NCI-H2081 treated with DMSO at 0.1 percent for 48 hours (cell line): ENCODE results near the gene CCDC127.

ENCODE experiments used
- DNase-seq: peaks from one replicate; lab custom pipeline; 2025; lab: John Stamatoyannopoulos, UW

Gene CCDC127

DNA sequence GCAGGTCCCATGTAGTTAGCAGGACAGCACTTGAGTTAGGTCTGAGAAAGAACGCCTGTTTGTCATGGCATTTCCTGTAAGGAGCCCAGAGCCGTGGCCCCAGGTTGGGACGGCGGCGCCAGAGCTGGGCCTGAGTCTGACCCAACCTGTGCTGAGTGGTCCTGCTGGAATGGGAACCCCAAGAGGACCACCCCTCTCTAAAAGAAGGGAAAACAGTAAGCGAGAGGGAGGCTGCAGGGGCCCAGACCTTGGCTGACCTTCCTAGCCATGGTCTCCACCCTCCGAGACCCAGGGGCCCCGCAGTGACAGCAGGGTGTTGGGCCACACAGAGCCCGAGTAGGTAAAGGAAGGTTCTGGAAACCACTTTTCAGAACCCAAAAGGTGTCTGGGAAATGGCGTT is 28.5 kb downstream of the CCDC127 start:
- no peak for DNase-seq

DNA sequence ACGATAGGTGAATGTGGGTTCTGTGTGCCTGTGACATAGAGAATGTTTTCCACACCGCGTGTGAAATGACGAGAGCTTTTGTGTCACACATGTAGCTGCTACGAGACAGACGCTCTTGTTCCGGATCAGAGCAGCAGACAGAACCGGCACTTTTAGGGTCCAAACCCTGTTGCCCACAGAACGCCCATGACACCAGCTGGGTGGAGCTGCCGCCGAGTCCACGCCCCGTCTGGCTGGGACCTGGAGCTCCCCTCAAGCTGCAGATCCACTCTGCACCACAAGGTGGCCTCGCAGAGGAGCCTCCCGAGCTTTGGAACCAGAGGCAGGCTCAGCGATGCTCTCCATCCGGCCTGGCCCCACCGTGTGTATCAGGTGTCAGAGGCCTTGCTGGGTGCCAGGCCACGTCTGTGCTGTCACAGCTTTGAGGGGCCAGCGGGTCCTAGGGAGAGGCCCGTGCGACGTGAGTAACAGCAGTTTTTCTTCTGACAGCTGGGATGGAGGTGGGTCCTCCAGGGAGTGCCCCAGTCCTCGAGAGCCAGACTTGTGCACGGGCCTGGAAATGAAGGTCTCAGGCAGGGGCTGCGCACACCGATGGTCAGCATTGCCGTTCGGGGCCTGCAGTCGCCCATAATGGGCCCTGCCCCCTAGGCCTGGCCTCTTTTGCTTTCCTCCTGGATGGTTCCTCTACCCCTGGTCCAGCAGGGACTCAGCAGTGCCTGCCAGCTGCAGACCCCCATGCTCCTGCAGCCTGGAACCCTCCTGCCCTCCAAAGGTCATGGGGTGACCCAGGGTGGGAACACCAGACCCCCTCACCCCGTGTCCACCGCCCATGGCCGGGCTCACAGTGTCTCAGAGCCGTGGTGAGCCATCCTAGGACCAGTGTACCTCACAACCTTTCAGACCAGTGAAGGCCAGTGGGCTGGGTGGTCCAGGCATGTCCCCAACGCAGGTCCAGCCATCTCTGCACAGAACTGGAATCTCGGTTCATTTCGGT is 29.2 kb downstream of the CCDC127 start:
- peak; percentile 86 for DNase-seq

DNA sequence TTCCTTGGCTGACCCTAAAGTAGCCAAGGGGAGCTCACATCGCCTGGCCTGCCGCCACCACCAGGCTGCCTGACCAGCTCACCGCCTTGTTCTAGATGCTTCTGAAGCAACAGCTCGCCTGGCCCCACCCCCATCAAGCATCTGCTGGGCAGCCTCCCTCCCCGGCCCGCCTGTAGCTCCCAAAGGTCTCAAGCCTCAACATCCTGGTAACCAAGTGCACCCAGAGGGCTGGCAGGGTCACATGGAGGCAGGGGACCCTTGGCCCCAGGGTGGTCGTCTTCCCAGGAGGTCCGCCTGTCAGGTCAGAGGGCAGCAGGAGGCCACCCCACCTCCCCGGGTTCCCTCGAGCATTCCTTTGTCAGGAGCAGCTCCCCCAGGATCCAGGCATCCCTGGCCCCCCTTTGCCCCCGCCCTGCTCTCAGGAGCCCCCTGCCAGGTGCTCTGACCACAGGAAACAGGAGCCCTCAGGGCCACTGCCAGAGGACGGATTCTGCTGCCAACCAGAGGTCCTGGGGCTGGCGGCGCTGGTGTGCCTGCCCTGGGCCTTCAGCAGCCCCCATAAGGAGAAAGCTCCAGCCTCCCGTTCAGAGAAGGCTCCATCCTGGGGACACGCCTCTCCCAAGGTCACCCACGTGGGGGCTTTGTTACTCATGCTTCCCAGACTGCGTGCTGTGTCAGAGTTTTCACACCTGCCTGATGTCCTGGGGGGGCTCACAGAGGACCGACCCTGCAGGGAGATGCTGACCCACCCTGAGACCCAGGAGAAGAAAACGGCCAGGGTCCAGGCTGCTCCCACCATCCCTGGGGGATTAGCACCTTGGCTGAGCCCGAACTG is 30.1 kb downstream of the CCDC127 start:
- DNase-seq, result no peak

DNA sequence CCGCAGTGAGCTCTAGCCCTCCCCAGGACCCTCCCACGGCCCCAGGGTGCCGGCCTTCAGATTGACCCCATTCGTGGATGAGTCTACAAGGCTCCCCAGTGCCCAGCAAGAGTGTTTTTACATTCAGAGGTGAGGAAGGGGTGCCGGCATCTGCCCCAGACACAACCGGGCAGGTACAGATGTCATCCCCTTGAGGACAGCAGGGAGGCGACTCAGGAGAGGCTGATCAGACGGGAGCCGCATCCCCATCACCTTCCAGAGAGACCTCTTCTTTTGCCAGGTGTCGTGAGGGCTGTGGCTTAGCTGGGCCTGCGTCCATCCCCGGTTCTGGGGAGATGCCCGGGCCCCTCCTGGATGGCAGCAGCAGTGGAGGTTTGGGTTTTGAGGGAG is 30.9 kb downstream of the CCDC127 start:
- no peak for DNase-seq

DNA sequence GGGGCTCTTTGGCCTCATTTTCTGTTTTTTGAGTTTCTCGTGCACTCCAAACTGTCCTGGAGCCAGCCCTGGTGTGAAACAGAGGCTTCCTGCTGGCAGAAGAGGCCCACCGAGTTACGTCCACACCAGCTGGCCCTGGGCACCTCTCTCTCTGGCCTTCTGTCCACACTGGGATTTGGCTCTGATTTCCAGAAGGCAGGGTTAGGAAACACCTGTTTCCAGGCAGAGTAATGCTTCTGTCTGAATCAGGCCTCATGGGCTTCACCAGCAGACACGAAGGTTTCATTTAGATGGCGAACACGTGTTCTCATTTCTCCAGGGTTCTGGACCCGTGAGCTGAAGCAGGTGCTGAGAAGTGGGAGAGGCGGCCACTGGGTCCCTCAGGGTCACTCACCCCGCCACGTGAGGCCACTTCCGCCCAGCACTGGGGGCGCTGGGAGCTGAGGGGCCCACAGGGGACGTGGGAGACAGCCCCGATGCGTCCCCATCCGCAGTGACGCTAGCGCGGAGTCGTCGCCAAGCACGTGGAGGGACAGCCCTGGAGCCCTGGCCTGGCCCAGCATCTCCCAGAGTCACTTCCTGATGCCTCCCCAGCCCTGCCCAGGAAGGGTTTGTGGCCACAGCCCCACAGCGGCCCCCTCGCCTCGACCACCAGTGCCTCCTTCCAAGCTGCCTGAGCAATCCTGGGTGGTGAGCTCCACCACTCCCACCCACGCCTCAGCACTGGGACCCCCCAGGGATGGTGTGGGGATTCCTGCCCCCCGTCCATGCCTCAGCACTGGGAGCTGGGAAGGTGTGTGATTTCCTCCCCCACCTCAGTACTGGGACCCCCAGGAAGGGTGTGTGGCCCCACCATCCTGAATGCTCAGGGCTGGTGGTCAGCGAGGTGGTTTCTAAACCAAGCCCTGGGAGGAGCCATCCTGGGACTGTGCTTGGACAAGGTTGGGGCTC is 31.6 kb downstream of the CCDC127 start:
- no peak for DNase-seq

DNA sequence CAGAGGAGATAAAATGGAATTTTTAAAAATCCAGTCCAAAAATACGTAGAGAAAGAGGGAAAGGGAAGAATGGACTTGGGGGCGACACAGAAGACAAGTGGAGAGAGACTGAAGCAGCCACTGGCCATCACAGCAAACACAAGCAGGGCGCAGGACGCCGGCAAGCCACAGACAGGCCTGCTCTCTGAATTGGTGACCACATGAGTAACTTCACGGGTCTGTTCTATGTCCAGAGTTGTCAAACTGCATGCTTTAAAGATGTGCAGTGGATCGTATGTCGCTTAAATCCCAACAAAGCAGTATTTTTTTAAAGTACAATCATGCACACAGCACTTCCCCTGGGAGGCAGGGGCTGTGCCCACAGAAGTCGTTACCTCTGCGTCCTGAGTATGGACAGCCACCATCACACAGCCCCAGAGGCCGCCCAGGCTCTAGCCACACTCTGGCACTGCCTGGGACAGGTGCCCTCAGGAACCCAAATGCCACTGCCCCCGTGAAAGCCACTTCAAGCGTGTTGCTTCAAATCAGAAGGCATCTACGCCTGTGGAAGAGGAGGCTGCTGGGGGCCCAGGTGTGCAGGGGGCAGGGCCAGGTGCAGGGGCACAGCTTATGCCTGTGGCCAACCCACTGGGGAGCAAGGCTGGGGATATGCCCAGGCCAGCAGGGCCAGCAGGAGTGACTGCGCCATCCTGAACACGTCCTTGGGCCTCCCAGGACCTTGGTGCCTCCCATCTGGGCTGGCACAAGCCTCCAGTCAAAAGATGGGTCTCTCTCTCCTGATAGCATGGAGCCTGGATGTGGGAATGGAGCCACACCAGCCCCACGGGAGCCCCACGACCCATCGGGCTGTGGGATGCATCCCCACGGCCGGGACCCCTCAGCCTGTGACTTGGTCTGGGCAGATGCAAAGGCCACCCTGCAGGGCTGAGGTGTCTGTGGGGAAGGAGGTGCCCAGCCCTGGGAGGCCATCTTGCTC is 32.6 kb downstream of the CCDC127 start:
- no peak for DNase-seq

DNA sequence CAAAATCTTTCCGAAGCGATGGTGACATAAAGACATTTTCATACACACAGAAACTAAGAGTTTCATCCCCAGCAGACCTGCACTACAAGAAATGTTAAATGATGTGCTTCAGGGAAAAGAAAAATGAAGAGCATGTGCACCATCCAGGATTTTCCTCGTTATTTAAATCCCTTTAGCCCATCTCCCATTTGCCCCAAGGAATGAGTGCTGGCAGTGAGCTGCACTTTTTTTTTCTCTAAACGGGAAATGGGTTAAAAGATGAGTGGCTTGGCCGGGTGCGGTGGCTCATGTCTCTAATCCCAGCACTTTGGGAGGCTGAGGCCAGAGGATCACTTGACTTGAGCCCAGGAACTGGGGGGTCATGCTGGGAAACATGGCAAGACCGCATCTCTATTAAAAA is 33.5 kb downstream of the CCDC127 start:
- DNase-seq, result no peak

DNA sequence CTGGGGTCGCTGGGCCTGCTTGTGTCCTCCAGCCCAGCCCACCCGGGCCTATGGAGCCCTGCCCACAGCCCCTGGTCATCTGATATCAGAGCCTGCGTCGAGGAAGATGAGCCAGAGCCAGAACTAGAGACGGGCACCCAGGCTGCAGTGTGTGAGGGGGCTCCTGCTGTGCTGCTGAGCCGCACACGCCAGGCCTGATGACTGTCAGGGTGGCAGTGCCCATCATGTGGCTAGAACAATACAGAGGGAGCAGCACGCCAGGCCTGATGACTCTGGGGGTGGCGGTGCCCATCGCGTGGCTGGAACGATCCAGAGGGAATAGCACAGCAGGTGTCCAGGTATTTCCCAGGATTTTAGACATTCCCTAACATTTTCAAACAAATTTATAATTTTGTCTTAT is 35.8 kb downstream of the CCDC127 start:
- no peak for DNase-seq

DNA sequence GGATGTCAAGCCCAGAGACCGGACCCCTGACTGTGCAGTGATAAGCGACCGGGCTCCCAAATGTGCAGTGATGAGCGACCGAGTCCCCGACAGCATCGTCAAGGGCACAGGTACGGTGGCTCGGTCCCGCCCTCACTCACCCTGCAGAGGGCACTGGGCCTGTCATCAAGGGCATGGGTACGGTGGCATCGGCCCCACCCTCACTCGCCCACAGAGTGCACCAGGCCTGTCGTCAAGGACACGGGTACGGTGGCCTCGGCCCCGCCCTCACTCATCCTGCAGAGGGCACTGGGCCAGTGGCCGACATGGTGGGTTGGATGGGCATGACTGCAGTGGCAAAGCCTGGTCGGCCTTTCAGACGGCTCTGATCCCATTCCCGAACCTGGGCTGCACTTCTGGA is 36.4 kb downstream of the CCDC127 start:
- DNase-seq, result no peak

DNA sequence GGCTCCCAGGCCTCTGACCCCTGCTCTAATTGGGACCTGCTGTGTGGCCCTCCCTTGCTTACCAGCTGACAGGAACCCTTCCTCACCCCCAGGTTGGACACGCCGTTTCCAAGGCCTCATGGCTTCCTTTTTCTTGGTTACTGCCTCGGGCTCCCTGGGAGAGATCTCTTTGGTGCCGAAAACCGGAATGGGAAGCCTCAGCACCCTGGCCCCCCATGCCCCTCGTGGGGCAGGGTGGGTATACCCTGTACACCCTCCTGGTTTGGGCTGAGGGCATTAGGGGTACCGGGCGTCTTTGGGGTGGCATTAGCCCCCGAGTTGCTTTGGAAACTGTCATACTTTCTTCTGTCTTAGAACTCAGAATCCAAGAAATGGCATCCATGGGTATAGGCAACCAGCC is 36.8 kb downstream of the CCDC127 start:
- DNase-seq, result no peak

DNA sequence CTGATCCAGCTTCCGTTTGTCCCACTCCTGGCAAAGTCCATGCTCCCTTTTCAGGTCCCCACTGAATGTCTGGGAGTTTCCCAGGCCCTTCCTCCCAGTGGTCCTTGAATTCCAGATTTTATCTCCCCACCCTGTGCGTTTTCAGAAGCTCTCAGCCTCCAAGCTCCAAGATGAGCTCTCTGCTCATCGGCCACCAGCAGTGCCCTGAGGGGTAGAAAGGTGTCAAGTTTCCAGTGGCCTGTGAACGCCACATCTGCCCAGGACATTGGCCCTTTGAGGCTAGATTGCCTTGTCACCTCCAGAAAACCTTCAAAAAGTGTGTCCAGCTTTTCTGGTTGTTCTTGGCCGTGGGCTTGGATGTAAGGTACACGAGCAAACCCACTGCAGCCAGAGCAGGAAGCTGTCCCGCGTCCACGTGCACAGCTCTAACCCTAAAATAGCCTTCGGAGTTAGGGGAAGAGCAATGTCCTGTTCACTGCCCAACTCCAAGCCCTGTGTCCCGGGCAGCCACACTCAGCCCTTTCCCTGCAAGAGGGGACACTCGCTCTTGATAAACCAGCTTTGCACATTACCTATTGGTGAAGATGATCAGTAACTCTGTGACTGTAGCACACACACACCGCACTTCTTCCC is 37.6 kb downstream of the CCDC127 start:
- DNase-seq, result no peak

DNA sequence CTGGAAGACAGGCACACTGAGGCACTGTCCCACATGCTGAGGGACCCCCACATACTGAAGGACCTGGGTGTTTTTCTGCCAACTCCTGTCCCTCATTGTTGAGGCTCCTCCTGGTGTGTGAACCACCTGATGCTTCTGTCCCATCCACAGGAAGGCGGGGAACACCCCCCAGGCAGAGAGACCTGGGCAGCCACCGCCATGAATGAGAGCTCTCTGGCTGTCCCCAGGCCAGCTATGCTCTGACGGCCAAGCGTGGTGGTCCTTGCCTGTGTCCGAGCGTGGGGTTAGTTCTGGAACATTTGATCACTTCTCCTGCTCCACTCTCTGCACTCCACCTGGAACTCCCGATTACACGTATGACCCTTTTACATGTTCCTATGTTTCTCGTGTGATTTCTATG is 38.6 kb downstream of the CCDC127 start:
- DNase-seq, result no peak

DNA sequence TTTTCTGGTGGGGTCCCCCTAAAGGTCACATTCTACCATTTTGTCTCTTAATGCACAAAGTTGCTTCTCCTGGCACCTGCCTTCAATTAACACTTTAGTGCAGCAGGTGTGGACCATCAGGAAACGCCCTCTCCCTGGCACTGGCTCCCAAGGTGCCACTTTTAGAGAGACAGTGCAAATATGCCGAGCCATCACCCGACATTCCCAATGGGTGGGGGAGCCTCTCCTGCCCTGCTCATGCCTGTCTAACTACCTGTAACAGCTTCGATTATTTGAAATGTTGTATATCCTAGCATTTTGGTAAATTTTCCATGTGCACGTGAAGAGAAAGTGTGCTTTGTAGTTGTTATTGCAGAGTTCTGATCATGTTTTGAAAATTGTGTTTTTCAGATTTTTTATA is 39.8 kb downstream of the CCDC127 start:
- peak; percentile 78 for DNase-seq

DNA sequence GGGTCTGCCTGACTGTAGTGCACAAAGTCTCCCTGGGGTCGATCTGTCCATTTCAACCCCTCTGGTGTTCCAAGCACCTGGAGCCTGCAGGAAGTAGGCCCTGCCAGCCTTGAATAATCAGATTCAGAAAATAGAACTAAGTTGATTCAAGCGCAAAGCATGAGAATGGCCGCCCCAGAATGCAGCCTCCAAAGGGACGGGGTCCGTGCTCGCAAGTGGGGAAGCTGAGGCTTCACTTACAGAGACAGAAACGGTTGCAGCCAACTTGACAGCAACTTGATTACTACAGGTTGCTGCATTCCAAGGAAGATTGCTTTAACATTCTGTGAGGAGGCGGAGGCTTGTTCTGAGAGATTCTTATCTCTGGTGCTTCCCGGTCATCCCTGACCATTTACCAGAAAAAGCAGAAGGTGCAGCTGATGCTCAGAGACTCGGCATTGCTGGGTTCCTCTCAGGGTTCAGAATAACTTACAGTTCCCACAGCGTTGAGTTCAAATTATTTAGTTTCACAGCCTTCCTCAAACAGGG is 41.6 kb downstream of the CCDC127 start:
- DNase-seq, result no peak

DNA sequence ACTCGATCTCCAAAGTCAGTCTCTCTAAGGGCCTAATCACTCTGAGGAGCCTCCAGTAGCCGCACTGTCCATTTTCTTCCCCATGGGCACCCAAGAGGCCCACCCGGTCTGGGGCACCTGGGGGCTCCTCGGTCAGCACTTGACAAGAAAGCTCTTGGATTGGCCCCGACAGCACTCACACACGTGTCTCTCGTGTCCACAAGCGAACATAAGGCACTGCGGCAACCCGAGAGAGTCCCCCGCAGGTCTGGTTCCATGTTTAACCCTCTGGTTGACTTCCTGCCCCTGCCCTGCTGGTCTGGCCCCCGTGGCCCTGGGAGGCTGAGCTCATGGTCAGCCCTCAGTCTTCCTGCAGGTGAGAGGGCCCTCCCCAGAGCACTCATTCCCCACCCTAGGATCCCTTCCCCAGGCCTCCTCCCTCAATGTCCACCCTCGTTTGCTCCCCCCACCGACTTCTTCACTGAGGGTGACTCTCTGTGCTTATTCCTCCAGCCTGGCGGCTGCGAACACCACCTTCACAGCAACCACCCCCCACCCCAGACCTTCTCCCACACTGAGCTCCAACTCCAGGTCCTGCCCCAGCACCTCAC is 43.0 kb downstream of the CCDC127 start:
- DNase-seq, result no peak

DNA sequence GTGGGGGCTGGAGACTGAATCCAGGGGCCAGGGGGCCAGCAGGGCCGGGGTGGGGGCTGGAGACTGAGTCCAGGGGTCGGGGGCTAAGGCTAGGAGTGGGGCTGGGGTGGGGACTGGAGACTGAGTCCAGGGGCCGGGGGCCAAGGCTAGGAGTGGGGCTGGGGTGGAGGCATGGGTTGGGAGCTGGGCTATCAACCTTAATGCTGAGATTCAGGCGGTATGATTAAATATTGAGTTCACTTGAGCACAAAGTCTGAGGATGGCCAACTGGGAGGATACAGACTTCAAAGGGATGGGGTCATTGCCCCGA is 43.7 kb downstream of the CCDC127 start:
- no peak for DNase-seq

DNA sequence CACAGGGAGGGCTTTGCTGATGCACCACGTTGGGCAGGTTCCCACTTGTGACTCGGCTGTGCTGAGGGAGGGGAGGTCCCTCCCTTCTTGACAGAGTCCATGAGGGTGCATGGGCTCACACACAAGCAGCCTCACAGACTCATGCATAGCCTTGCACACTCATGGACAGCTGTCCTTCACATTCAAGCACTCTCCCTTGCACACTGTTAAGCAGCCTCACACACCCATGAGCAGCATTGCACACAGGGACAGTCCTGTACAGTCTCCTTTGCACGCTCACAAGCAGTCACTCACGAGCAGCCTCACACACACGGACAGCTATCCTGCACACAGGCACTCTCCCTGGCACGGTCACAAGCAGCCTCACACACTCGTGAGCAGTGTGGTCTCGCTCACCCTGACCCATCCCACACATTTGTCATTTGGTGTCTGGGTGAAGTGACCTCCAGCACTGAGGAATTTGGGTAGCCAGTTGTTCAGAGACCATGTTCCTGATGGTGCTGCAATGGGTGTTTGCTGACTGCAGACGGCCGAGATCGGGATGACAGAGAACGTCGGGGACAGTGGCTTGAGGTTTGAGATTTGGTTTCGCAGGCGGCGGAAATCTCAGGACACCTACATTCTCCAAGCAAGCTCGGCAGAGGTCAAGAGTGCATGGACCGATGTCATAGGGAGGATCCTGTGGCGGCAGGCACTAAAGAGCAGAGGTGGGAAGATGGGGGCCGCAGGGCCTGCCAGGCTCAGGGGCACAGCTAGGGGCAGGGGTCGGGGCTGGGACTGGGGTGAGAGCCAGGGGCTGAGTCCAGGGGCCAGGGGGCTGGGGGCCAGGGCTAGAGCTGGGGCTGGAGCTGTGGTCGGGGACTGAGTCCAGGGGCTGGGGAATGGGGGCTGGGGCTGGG is 44.3 kb downstream of the CCDC127 start:
- no peak for DNase-seq

DNA sequence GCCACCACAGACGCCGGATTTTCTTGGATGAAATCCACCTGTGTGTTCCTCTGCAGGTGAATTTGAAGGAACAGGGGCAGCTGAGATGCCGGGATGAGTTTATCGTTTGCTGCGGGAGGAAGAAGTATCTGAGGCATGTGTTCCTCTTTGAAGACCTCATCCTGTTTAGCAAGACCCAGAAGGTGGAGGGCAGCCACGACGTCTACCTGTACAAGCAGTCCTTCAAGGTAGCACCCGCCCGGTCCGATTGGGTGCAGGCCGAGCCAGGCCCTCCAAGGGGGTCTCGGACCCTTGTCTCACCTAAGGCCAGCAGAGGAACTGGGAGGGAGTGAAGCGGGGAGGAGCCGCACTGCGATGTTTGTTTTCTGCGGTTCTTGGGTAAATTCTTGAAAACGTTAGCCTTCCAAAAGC is 45.1 kb downstream of the CCDC127 start:
- DNase-seq, result no peak

DNA sequence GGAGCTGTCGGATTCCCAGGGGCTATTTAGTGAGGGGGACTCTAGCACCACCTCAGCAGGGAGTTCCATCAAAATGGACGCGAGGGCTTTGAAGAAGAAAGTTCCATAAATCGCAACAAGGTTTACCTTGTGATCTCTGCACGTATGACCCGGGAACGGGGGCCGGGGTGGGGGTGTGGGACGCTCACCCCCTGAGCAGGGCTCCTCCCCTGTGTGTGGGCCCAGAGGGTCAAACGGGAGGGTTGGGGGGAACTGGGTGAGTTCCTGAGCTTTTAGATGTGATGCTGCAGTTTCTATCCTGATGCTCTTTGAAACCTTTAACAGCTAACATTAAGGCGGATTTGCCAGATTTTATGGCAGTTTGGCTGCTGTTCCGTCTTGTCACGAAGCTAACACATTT is 45.5 kb downstream of the CCDC127 start:
- no peak for DNase-seq
